Dermis blood vessel endothelial cell (primary cell): ENCODE results near the gene S100A6. TPM values are rescaled to one million over a fixed set of nuclear protein-coding genes. Genes with fewer than 3 reads are reported as not detected.
"Not testable (repeated sequence)": the region's sequence is repeated elsewhere in the genome, so short reads cannot be mapped to it uniquely, and the experiment has no call there.

Experiments
- DNase-seq: peaks from one replicate; pipeline ENCODE4 v3.0.0; 2010
- total RNA-seq: library from RNA; depleted of rRNA; stranded (reverse); fragments of >200 nt; gene quantifications from 2 replicates; pipeline ENCODE4 v1.2.3, GENCODE V29; 2014

The S100A6 gene
- total RNA-seq, 1 donor from 2014 or later = 342 TPM

- DNase-seq = no peak
Measured at GRCh38 chr1:153563483-153563901, 27.7 kb upstream of the S100A6 start.

DNA sequence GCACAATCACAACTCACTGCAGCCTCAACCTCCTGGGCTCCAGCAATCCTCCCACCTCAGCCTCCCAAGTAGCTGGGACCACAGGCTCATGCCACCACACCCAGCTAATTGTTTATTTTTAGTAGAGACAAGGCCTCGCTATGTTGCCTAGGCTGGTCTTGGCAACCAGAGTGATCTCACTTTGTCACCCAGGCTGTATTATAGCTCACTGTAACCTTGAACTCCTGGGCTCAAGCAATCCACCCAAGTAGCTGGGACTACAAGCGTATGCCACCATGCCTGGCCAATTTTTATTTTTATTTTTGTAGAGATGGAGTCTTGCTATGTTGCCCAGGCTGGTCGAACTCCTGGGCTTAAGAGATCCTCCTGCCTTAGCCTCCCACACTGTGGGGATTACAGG, 26.2 kb upstream of the S100A6 start:
- DNase-seq = not testable (repeated sequence)

GRCh38 chr1:153561466-153561985, 25.7 kb upstream of the S100A6 start:
- no peak for DNase-seq

DNA sequence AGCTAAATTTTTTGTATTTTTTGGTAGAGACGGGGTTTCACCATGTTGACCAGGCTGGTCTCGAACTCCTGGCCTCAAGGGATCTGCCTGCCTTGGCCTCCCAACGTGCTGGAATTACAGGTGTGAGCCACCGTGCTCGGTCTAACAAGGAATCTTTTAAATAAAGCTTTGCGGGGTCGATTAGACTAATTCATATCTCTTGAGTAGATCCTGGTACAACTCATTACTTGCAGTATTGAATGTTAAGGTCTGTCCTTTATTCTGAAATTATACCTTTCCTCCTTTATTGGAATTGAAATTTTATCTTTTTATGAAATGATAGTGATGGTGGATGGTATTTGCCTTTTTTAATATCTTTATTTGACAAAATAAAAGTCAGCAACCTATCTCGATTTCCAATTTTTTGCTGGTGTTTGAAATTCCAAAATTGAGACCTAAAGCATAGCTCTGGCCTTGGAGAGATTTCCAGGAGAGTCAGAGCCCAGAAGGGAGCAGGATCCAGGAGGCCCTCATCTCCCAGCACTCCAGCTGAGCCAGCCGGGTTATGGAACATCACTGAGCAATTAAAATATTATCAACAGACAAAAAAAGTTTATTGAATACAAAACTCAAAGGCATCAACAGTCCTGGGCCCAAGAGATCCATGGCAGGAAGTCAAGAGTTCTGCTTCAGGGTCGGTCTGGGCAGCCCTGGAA, 25.1 kb upstream of the S100A6 start:
- no peak for DNase-seq

GRCh38 chr1:153560241-153560640, 24.4 kb upstream of the S100A6 start:
- no peak for DNase-seq

- no peak for DNase-seq
Measured at GRCh38 chr1:153557877-153558276, 22.1 kb upstream of the S100A6 start.

DNA sequence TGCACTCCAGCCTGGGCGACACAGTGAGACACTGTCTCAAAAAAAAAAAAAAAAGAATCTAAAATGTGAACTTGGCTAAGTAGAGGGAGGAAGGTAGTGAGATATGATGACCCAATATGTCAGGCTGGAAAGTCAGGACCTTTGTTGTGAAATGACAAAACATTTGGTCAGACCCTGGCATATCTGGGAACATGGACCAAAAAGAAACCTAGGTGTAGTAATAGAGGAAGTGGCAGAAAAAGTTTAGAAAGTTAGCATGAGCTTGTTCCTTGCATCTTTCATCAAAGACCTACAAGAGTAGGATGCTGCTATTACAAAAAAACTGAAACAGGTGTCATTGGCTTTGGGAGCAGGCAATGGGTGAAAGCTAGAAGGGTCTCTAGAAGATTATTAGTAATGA, 20.6 kb upstream of the S100A6 start:
- no peak for DNase-seq

DNA sequence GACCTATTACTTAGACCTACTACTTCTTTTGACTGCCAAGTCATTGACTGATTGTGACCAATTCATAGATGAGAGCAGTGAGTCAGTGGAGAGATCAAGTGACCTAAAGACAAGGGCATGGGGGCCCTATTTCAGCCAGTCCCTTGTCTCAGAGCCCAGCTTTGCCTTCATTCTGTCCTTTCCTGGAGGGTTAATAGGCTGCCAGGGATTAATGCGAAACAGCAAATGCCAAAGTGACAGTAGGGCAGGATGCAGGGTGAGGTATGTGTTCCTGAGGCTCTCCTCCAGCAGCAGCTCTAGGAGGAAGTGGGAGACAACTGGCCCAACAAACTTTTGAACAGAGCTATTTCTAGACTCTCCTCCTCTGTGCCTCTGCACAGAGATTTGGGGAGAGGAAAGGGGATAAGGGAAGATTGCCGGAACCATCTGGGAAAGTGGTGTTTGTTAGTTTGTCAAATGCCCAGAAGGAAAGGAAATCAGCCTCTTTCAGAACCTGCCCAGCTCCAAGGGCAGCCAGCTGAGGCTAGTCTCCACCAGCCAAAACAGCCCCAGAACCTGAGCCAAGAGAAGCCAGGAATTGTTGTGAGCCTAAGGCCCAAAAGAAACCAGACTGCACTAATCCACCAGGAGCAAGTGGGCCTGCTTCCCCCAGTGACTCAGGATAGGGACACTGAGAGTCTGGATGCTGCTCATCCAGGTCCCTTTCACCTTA, 18.2 kb upstream of the S100A6 start:
- DNase-seq = peak; percentile 40

DNA sequence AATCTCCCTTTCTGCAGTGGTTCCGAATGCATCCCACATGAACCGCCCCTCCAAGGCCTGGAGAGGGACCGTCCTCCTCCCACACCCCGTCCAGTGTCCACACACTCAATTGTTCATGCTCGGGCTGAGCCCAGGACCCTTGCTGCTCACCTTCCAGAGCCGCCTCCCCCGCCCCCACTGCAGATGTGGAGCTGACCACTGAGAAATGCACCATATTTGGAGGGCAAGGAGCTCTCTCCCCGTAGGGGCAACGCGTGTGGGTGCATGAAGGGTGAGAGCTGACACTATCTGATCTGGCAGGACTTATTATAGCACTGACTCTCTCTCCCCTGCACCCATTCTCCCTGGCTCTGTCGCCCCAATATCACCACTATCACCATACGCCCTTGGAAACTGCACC, 17.3 kb upstream of the S100A6 start:
- no peak for DNase-seq

GRCh38 chr1:153552335-153552734, 16.5 kb upstream of the S100A6 start:
- DNase-seq = no peak

GRCh38 chr1:153550827-153551500, 15.2 kb upstream of the S100A6 start:
- DNase-seq = no peak

DNA sequence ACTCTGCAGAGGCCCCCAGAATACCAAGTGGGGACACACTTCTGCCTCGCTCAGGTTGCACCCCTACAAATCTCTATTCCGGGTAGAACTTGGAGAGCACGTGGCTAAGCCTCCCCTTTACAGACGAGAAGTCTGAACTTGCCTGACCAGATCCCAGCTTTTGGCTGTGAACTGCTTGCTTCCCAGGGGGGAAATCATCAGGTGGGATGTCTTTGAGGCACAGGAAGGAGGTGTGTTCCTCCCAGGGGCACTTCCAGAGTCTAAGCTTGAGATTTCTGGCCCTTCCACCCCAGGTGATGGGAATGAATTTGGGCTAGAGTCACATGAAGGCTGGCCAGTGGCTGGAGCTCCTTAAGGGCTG, 14.6 kb upstream of the S100A6 start:
- no peak for DNase-seq

DNA sequence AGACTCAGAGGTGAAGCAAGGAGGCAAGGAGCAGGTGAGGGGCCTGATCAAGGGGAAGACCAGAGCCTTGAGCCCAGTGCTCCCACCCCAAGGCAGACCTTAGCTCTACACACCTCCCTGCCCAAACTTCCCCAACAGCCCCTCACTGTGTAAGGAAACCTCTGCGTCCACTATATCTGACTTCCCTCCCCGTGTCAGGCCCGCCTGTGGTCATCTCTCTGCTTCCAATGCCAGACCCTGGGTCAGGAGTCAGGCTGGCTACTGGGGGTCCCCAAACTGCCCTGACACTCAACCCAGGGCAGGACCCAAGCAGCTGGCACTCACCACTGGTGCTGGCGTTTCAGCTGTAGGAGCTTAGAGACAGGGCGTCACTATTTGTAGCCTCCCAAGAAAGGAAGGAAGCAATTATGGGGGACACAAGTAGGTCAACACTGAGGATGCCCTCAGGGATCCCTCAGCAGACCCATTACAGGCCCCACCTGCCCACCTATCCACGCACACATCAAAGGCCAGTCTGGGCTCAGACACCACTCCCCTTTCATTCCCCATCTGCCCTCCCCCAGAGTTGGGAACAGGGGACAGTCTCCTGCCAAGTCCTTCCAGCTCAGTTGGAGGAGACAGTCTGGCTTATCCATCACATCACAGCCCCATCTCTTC, 14.1 kb upstream of the S100A6 start:
- no peak for DNase-seq

DNA sequence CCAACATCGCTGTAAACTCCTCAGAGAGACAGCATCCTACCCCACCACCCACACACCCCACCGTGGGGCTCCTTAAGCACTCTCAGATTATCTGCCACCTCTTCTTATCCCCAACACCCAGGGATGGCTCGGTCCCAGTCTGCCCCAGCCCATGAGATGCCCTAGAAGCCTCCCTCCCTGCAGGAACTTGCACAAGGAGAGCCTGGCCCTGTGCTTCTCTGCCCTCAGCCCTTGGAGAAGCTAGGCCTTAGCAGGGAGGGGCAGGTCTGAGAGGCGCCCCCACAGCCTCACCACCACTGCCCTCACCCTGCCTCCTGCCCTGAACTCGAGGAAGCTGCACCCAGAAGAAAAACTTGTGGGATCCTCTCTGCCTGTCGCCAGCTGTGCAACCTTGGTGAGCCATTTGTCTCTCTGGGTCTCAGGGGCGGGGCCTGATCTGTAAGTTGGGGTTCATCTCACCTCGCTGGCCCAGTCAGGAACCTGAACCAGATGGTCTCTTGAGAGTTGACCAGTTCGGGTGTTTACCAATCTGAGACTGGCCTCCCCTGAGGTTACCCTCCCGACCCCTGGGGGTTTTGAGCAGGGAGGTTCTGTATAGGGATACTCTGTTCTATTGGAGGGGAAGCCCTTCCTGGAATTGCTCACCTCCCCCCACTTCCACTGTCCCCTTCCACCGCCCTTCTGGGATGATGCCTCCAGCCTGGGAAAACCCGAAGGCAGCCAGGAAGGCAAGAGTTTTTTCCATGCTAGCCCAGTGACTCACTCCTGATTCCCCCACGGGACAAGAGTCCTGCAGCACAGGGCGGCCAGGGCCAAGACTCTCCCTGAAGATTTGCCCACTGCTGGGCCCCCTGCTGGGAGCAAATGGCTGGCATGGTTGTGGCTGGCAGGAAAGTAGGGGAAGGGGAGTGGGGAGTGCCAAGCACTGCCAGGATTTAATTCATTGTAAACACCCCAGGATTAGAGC, 13.2 kb upstream of the S100A6 start, which contains the start of gene S100A3:
Gene S100A3 (minus strand): TSS at position 537 of the 967 bp plus-strand sequence. CDS start 773 bp downstream, outside the sequence.
- peak; percentile 89 for DNase-seq

DNA sequence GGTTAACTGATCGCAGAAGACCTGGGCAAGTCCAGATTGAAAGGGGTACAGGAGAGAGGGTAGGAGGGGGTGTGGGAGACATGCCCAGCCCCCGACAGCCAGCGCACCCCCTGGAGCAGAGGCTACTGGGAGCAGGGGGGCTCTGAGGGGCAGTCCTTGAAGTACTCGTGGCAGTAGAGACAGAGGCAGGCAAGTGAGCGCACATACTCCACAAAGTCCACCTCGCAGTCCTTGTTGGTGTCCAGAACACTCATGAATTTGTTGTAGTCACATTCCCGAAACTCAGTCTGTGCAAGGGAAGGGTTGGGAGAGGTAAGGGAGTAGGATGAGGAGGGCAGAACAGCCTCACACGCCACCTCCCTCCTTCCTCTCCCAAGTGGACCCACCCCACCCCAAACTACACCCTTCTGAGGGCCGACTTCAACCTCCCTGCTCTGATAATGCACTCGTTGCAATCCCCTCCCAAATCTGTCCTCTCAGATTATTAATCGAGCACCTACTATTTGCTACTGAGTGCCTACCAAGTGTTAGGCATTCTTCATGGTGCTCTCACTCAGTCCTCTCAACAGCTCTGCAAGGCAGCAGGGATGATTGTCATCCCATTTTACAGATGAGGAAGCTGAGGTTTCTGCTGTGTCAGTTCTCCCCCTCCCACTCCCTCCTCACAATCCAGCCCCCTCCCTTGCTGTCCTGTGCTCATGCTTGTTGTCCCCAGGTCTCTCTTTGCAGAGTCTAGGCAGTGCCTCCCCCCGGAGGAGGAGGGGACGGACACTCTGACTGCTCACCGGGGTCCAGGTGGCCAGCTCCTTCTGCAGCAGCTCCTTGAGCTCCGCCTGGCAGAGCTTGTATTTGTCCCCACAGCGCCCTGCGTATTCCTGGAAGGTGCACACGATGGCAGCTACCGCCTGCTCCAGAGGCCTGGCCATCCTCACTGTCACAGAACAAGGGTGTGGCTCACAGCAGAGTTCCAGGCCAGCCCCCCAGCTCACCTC, 12.1 kb upstream of the S100A6 start:
- no peak for DNase-seq

DNA sequence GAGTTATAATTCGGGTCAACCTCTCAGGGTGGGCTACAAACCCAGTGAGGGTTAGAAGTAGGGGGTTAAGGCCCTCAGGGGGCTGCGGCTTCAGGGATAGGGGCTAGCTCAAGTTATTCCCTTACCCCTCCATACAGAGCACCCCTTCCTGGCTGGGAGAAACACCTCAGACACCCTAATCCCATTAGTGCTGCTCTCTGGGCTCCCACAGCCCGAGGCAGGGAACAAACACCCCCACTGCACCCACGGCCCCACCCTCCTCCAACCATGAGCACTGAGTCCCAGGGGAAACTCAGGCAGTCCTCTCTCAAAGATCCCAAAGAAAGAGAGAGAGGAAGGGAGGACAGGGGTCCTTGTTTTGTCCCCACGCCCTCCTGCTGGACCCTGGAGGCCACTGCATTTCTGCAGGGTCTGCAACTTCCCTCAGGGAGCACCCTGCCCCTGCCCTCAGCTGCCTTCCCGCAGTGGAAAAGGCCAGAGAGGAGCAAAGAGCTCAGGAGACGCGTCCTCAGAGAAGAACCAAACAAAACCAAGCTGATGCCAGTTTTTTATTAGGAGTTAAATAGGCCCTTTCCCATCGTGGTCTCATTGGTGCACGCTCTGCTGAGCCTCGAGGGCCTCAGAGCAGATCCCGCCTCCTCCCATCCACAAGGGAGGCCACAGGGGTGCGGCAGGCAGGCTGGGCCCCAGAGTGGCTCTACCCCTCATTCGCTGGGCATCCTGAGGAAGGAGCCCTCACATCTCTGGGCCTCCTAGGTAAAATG, 11.2 kb upstream of the S100A6 start:
- no peak for DNase-seq

DNA sequence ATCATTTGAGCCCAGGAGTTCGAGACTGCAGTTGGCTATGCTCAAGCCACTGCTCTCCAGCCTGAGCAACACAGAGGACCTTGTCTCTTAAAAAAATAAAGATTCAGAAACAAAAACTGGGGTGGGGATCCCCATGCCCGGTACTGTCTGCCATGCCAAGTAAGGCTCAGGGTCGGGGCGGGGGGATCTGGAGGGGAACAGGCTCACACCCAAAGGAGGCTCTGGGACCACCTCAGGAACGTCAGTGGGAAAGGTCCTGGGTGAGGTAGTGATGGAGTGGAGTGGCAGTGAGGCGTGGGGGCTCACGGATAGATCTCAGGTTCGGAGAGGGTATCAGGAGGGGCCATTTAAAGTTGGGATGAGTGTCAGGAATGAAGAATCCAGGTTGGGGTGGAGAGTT, 10.6 kb upstream of the S100A6 start:
- DNase-seq = no peak

- peak; percentile 79 for DNase-seq
Measured at GRCh38 chr1:153545067-153546055, 9.6 kb upstream of the S100A6 start, which contains the start of gene S100A4. Gene S100A4, minus strand, starts transcription at chr1:153545806. Its CDS starts 1,012 bp downstream, at chr1:153544794.
